Measurements from ENCODE around the gene OR6B2. TPM values are rescaled to one million over a fixed set of nuclear protein-coding genes. Genes with fewer than 3 reads are reported as not detected.
A peak's percentile ranks its signal among the peaks of the same experiment; 100 is the strongest.

The OR6B2 gene
- total and polyA plus RNA-seq, 8 donors = not detected

DNA sequence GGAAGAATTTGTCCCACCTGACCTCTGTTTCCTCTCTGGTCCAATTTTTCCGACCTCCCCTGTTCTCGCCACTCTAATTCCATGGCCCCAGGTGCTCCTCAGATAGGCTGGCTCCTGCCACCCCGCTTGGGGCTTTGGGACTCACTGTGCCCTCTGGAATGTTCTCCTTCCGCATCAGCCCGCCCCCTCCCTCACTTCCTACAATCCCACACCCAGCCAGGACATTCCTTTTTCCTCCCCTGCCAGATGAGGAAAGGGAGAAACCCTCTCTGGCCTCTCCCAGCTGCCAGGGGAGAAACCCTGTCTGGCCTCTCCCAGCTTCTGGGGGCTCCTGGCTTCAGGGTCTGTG lies 3.1 kb upstream of the OR6B2 start:
- Histone ChIP-seq H3K27me3 (peaks cover 0 to 39% (median 8%) of the 10 kb centered on the region in 3 donors), H3K4me3 (no peak overlapping the region), H3K27ac (no peak overlapping the region), H3K4me1 (no peaks in the 10 kb centered on the region), H3K9me3 (no peaks in the 10 kb centered on the region), H3K36me3 (no peaks in the 10 kb centered on the region)
- TF ChIP-seq, protein P1, sequence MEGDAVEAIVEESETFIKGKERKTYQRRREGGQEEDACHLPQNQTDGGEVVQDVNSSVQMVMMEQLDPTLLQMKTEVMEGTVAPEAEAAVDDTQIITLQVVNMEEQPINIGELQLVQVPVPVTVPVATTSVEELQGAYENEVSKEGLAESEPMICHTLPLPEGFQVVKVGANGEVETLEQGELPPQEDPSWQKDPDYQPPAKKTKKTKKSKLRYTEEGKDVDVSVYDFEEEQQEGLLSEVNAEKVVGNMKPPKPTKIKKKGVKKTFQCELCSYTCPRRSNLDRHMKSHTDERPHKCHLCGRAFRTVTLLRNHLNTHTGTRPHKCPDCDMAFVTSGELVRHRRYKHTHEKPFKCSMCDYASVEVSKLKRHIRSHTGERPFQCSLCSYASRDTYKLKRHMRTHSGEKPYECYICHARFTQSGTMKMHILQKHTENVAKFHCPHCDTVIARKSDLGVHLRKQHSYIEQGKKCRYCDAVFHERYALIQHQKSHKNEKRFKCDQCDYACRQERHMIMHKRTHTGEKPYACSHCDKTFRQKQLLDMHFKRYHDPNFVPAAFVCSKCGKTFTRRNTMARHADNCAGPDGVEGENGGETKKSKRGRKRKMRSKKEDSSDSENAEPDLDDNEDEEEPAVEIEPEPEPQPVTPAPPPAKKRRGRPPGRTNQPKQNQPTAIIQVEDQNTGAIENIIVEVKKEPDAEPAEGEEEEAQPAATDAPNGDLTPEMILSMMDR (IDR thresholded peaks at IDR 0.05) = no peak
- no peak for TF ChIP-seq POLR2A (IDR thresholded peaks at IDR 0.05)
- TF ChIP-seq POLR2AphosphoS5 (IDR thresholded peaks at IDR 0.05) = no peak
- TF ChIP-seq EP300 (IDR thresholded peaks at IDR 0.05) = no peak
- intact Hi-C loops (cut with DNase I; ENCODE audit: low total_unique reads) = no loop called here
- 43 to 58% (median 48%) methylated on average over 5 of the region's 5 CpGs for WGBS, 5 donors
- no peak for DNase-seq

DNA sequence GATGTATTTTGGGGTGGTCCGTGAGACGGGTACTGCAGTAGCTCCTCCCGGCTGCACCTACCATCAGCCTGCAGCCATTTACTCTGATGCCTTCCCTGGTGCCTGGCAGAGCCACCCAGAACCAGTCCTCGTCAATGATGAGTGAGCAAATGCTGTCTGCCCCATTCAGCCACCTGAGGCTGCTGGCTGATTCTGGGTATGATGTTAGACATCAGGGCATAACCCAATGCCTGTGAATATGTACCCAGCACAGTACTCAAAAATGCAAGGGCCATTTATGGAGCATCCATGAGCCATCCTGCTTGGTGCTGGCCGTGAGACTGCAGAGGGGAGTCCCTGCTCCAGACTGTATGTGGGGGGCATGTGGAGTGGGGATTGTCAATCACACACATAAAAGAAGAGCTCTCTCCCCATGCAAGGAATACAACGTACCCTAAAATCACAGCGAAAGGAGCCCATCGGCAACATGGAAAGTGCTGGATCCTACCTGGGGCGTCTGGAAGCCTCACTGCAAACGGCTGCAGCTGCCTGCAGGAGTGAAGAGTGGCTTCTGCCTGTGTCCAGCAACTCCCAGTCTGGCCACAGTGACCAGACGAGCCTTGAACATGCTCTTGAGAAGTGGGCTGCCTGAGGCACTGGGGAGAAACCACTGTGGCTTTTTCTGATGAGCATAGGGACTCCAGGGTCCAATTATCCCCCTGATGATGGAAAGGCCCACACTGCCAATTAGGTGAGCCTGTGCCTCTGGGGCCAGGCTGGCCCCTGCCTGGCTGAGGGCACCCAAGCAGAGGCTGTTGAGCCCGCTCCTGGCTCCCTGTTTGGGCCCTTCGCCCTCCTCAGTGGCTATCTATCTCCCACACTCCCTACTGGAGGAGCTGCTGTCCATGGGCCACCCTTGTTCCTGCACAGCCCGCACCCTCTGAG lies 2.4 kb upstream of the OR6B2 start:
- no peak overlapping the region for H3K27ac ChIP-seq
- DNase-seq = no peak
- intact Hi-C loops (cut with DNase I; ENCODE audit: low total_unique reads) = no loop called here
- no peak overlapping the region for H3K4me3 ChIP-seq
- TF ChIP-seq, protein P1 (IDR thresholded peaks at IDR 0.05) = no peak
- WGBS, 5 donors = 68 to 72% (median 69%) methylated on average over 8 to 14 of the region's 14 CpGs
- H3K9me3 ChIP-seq = no peaks in the 10 kb centered on the region
- peaks cover 0 to 39% (median 8%) of the 10 kb centered on the region in 3 donors for H3K27me3 ChIP-seq
- H3K36me3 ChIP-seq = no peaks in the 10 kb centered on the region
- no peaks in the 10 kb centered on the region for H3K4me1 ChIP-seq

DNA sequence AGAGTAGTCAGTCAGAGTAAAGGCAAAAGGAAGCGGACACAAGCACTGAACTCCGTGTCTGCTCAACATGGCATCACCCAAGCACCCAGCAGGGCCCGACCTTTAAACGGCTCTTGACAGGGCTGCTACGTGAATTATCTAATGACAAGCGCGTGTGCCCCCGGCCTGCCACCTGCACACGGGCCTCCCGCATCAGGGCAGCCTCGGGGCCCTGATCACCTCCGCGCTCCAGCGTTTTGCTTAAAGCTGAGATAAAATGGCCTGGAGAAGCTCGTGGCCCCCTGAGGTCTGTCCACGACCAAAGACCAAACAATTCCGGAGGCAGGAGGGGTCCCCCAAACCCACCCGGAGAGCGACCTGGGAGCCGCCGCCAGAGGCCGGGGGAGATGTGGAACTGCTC lies 5.5 kb downstream of the OR6B2 start:
- H3K4me3 ChIP-seq = peak overlapping the region; percentile 86 to 98 (median 96)
- H3K27me3 ChIP-seq = peaks cover 0 to 3% (median 0%) of the 10 kb centered on the region in 3 donors
- intact Hi-C loops (cut with DNase I; ENCODE audit: low total_unique reads) = no loop called here
- peak overlapping the region; percentile 92 to 99 (median 94) for H3K27ac ChIP-seq
- no peak for TF ChIP-seq EP300 (IDR thresholded peaks at IDR 0.05)
- TF ChIP-seq, protein P1 (IDR thresholded peaks at IDR 0.05) = no peak
- TF ChIP-seq POLR2AphosphoS5 (IDR thresholded peaks at IDR 0.05) = no peak
- no peak for TF ChIP-seq POLR2A (IDR thresholded peaks at IDR 0.05)
- H3K36me3 ChIP-seq = peaks cover 10 to 19% (median 18%) of the 10 kb centered on the region in 4 donors
- peaks cover 11 to 36% (median 29%) of the 10 kb centered on the region in 4 donors for H3K4me1 ChIP-seq
- peak in 1 of 2 donors; percentile 47 for DNase-seq
- WGBS, 5 donors = 0 to 2% (median 1%) methylated on average over 19 to 22 of the region's 22 CpGs
- no peaks in the 10 kb centered on the region for H3K9me3 ChIP-seq

DNA sequence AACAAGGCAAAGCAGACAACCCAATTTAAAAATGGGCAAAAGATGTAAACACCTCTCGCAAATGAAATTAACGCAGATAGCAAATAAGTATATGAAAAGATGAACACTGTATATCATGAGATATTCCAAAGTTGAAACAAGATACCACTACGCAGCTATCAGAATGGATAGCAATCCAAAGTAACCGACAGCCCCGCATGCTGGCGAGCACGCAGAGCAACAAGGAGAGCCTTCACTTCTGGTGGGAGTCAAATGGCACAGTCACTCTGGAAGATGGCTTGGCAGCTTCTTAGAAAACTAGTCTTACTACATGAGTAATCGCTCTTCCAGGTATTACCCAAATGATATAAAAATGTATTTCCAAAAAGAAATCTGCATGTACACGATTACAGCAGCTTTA lies 6.4 kb downstream of the OR6B2 start:
- intact Hi-C loops (cut with DNase I; ENCODE audit: low total_unique reads) = no loop called here
- Histone ChIP-seq H3K27me3 (no peaks in the 10 kb centered on the region), H3K9me3 (no peaks in the 10 kb centered on the region), H3K4me1 (peaks cover 11 to 36% (median 29%) of the 10 kb centered on the region in 4 donors), H3K27ac (no peak overlapping the region), H3K4me3 (peak overlapping the region in 2 of 4 donors; percentile 95 to 98), H3K36me3 (peaks cover 16 to 26% (median 25%) of the 10 kb centered on the region in 4 donors)
- DNase-seq = no peak
- 70 to 82% (median 72%) methylated on average over 9 of the region's 9 CpGs for WGBS, 5 donors
- TF ChIP-seq, protein P1 (IDR thresholded peaks at IDR 0.05) = no peak
- TF ChIP-seq POLR2AphosphoS5 (IDR thresholded peaks at IDR 0.05) = no peak
- no peak for TF ChIP-seq POLR2A (IDR thresholded peaks at IDR 0.05)
- TF ChIP-seq EP300 (IDR thresholded peaks at IDR 0.05) = no peak
